ENCODE measurements around the gene OSBP2. TPM values are rescaled to one million over a fixed set of nuclear protein-coding genes. Genes with fewer than 3 reads are reported as not detected.

OSBP2 gene
- total RNA-seq, 1 donor, result 6.2 TPM

DNA sequence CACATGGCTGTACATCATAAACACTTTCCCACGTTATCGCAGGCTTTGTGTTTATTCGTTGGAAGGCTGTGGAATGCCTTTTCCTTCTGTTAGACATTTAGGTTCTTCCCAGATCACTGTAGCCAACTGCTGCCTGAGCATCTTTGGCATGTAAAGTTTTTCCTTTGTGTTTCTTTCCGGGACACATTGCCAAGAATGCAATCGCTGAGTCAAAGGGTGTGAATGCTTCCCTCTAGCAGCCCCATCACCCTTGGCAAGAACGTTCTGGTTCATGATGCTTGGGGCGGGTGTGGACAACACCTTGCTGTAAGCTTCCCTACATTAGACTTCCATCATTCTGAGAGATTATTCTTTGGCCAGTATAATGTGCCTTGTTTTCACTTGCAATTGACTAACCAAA is 136.2 kb downstream of the OSBP2 start:
- no peak for DNase-seq (ENCODE audit: low read depth in 2 of 3, low spot score in 2 of 3)

DNA sequence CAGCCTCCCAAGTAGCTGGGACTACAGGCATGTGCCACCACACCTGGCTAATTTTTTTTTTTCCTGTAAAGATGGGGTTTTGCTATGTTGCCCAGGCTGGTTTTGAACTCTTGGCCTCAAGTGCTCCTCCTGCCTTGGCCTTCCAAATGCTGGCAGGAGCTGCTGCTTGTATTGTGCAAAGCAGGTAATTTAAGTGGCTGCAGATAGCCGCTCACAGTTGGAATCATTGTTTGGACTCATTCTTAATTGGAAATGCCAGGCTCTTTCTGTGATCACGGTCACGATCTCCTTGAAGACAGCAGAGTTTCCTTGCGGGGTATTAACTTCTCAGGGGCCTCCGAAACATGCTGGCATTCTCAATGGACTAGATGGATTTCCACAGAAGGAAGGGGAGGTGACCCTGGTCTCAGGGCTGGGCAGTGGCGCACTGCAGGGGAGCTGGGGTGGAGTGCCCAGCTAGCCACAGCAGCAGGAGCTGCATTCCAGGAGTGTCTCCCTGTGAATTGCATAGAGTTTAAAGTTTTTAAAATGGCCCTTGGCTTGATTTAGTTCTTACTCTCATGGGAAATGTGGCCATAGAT is 137.8 kb downstream of the OSBP2 start:
- DNase-seq (ENCODE audit: low read depth in 2 of 3, low spot score in 2 of 3), result no peak

DNA sequence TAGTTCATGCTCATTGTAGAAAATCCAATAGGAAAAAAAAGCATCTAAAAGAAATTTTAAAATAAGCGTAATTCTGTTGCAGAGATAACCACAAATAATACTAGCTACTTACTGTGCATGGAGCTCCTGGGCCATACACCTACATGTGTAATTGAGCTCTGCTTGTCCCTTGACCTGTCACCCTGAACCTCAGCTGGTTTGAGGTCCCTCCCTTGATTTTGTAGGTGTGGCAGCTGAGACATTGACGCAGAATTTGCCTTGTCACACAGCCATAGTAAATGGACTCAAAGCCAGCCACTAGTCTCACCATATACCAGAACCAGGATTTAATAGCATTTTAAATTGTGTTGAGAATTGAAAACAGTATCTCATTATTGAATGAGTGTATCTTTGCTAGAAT is 138.6 kb downstream of the OSBP2 start:
- DNase-seq (ENCODE audit: low read depth in 2 of 3, low spot score in 2 of 3), result no peak

DNA sequence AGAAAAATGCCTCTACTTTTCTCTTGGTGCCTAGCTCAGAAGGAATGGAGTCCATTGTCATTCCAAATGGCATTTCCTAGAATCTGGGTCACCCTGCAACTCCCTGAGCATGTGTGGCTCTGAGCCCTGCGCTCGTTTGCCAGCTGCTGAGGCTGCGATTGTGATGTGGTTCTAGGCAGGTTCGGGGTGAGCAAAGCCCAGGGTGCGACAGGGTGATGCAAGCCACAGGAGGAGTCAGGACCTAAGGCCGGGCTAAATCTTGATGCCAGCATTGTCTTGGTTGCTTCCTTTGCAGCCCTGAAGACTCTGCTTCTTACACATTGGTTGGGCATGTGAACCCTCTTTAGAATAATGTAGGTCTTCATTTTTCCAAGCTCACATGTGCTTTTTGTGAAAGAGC is 142.9 kb downstream of the OSBP2 start:
- DNase-seq (ENCODE audit: low read depth in 2 of 3, low spot score in 2 of 3), result no peak

DNA sequence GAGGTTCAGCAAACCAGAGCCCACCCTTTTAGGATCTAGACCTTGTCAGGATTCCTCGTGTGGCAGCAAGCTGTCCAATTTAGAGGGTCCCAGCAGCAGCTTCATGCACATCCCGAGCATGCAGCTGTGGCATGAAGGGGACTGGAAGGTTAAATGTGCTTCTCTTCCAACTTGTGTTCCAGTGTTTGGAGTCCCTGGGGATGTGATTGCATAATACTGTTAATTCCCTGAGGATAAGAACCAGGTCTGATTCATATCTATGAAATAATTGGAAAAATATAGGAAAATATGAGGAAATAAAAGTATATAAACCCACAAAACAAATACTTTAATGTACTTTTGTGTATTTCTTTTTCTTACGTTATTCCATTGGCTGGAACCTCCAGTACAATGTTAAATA is 143.4 kb downstream of the OSBP2 start:
- no peak for DNase-seq (ENCODE audit: low read depth in 2 of 3, low spot score in 2 of 3)

DNA sequence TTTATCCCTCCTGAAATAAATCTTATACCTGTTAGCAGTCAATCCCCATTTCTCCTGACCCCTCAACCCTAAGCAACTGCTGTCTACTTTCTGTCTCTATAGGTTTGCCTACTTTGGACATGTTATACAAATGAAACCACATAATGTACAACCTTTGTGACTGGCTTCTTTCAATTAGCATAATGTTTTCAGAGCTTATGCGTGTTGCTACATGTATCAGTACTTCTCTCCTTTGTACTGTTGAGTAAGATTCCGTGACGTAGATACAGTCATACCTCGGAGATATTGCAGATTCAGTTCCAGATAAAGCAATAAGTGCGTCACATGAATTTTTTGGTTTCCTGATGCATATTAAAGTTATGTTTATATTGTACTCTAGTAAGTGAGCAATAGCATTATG is 146.6 kb downstream of the OSBP2 start:
- DNase-seq (ENCODE audit: low read depth in 2 of 3, low spot score in 2 of 3), result no peak

DNA sequence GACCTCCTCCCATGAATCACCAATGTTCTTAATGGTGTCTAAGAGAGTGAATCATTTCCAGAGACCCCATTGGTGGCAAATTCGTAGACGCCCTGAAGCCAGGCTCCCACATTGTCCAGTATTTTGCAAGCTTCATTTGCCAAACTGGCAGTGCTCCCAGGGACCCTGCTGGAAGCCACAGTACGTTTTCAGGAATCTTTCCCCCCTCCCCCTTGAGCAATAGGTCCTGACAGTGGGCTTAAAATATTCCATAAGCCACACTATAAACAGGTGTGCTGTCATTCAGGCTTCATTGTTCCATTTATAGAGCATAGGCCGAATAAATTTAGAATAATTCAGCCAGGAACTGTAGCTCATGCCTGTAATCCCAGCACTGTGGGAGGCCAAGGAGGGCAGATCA is 148.6 kb downstream of the OSBP2 start:
- no peak for DNase-seq (ENCODE audit: low read depth in 2 of 3, low spot score in 2 of 3)

DNA sequence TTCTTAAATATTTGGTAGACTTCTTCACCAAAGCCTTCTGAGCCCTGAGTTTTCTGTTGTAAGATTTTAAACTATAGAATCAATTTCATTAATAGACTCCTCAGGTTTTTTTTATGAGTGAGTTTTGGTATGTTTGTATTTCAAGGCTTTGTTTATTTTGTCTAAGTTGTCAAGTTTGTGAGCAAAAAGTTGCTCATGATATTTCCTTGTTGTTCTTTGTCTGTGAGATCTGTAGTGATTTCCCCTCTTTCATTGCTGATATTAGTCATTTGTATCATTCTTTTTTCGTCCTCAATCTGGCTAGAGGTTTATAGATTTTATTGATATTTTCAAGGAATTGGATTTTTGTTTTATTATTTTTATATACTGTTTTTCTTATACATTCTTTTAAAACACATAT is 152.9 kb downstream of the OSBP2 start:
- DNase-seq (ENCODE audit: low read depth in 2 of 3, low spot score in 2 of 3), result no peak

DNA sequence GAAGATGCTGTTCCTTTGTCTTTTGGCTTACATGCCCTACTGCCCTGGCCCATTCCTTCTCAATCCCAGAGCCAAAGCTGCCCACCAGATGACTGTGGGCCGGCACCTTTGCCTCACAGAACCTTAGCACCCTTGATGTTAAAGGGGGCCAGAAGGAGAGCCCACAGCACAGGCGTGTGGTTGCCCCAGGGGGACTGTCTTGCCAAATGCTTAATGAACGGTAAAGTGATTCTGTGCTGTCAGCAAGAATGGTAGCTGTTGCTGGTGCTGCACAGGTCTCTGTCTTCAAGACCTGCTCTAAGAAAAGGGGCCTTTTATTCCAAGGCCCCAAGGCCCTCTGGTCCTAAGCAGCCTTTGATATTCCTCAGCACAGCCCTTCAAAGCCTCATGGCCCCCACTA is 160.6 kb downstream of the OSBP2 start:
- no peak for DNase-seq (ENCODE audit: low read depth in 2 of 3, low spot score in 2 of 3)

DNA sequence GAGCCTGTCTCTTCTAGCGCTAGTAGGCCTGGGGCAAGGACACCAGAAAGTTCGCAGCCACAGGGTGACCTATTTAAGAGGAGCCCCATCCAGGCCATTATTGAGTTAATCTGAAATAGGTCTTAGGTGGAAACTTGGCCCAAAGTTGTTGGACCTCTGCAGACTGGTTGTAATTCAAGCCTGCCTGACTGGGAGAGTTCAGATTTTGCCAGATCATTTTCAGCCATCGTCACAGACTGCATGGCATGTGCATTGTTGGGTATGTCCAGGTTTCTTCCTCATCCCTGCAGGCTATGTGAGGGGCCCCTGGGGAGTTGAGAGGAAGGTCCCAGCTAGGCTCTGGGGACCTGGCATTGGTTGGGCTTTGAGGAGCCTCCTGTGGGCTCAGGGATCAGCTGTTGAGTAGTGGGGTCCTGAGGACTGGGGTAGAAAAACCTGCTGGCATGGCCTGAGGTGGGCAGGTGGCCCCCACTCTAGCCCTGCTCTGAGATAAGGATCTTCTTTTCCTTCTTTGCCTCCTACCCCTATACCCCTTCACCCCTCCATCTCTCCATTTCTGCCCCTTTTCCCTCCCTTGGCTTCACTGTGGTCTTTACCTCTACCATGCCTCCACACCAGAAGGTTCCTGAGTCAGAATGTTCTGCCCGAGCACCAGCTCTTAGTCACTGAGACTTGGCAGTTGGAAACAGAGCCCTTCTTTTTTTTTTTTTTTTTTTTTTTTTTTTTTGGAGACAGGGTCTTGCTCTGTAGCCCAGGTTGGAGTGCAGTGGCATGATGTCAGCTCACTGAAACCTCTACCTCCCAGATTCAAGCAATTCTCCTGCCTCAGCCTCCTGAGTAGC is 161.2 kb downstream of the OSBP2 start:
- no peak for DNase-seq (ENCODE audit: low read depth in 2 of 3, low spot score in 2 of 3)

DNA sequence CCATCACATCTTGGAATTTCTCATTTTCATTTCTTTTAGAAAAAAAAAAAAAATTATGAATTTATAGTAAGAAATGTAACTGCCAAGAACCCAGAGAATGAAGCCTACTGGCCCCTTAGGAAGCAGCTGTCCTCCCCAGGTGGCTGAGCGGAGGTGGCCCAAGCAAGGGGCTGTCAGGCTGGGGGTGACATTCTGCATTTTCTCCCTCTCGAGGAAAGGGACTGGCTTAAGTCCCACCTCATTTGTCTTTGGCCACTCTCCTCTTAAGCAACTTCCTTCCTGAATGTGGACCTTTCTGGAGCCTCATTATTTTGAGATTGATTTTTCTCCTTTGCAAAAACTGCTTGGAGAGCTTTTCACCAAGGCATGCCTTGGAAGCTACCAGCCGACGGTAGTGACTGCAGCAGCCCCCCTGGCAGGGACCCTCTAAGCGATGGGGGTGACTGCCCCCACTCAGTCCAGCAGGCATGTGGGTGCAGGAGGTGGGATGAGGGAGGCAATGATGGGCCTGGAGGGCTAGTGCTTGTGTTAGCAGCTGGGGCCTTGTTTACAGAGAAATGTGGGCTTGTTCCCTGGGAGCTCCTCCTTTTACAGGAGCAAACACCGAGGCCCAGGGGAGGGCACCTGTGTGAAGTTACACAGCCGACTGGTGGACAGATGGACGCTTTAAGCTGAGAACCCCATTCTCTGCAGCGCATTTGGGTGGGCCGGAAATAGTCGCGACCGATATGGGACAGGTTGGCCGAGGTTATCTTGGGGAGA is 162.2 kb downstream of the OSBP2 start:
- no peak for DNase-seq (ENCODE audit: low read depth in 2 of 3, low spot score in 2 of 3)

DNA sequence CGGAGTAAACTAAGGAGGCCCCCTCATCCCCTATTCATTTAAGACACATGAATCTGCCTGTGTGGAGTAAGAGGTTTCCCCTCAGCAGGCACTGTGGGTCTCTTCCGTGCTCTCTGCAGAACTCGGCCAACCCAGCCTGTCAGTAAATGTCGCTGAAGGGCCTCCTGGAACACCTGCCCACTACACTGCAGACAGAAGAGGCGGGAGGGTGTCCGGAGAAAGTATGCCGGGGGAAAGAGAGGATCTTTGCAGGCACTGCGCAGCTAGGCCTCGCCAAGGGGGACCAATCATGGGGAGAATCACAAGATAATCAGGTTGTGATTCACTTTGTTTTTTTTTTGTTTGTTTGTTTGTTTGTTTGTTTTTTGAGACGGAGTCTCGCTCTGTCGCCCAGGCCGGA is 163.1 kb downstream of the OSBP2 start:
- no peak for DNase-seq (ENCODE audit: low read depth in 2 of 3, low spot score in 2 of 3)

DNA sequence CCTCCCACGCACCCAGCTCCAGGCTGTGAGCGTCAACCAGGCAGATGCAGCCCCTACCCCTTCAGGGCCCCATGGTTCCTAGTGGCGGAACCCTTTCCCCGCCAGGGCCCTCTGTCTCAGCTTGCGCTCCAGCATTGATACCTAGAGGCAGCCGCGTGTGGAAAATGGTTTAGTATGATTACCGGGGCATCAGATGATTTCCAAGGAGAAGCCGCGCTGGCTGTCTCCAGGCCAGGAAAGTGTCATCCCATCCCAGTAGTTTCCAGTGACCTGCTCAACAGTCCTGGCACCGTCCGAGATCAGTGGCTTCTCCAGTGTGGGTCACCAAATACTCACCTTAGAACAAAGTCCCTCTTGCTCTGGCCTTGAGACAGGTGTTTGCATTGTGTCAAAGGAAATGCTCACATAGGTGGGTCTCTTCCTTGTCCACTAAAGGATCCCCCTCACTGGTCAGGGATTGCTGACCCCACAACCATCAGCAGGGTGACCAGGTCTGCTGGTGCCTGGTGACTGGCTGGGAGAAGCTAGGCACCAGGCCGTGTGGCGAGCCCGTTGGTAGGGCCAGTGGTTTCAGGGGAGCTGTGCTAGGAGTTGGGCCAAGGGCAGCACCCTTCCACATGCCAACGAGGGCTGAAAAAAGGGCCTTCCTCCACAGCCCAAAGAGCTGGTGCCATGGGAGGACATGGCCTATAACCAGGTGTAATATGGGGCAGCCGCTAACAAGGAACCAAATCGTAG is 164.5 kb downstream of the OSBP2 start:
- no peak for DNase-seq (ENCODE audit: low read depth in 2 of 3, low spot score in 2 of 3)

DNA sequence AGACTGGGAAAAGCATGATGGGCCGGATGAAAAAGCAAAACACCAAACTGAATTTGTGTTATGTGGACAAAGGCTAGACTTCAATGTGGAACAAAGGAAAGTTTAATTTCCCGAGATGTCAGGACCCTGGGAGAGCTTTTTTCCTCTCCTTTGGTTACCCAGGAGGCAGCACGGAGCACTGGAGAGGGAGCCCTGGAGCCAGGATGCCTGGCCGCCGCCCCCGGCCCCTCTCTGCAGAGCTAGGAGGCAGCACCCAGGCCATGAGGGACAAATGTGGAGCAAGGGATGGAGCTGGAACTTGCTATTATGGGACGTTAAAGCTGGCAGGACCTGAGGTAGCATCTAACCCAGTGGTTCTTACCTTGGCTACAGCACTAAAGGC is 165.0 kb downstream of the OSBP2 start:
- no peak for DNase-seq (ENCODE audit: low read depth in 2 of 3, low spot score in 2 of 3)

DNA sequence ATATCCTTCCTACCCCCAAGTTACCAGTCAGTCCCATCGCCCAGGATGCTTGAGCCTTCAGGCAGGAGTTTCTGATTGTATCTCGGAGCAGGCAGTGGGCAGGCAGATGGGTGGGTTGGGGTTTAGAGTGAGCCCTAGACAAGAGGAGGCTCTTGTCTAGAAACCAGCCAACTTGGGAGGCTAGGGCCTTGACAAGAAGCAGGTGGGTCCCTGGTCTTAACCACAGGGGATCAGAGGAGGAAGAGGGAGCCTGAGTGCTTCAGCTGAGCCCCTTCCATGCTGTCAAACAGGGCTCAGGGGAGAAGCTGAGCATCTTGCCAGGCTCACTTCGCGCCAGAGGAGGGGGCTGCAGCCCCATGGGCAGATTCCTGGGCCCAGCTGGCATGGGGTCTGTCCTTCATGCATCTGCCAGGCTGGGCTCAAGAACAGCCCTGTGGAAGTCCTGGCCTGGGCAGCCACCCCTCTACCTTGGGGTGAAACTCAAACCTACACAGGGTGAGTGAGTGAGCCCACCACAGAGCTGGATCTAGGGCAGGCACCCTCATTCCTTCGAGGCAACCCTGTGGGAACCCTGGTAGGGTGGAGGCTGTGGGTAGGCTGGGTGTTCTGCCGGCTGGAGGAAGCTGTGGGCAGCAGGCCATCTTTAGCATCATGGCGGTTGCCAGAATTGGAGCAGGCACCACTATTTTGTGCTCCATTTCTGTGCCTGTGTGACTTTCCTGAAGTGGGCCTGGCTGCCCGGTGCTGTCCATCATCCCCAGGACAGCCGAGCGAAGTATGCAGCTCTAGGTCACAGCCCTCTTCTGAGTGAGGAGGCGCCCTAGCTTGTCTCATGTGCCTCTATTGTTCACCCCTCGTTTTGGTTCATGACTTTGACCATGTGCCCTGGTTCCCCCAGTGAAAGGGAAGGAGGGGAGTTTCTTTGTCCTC is 165.8 kb downstream of the OSBP2 start:
- no peak for DNase-seq (ENCODE audit: low read depth in 2 of 3, low spot score in 2 of 3)

DNA sequence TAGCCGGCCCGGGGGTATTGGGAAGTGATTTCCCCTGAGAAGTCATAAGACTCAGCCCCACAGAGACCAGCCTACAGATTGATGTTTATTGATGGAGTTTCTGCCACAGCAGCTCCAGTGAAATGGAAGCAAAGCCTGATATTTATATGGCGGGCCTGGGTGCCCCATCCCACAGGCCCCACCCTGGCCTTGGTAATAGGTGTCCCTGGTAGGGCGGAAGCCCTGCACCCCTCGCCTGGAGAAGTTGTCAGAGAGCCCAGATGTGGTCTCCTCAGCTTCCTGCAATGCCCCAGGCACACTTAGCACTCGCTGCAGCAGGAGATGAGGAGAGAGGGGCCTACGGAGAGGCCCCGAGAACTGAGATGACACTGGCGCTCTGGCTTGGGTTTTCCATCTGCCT is 166.5 kb downstream of the OSBP2 start:
- no peak for DNase-seq (ENCODE audit: low read depth in 2 of 3, low spot score in 2 of 3)

DNA sequence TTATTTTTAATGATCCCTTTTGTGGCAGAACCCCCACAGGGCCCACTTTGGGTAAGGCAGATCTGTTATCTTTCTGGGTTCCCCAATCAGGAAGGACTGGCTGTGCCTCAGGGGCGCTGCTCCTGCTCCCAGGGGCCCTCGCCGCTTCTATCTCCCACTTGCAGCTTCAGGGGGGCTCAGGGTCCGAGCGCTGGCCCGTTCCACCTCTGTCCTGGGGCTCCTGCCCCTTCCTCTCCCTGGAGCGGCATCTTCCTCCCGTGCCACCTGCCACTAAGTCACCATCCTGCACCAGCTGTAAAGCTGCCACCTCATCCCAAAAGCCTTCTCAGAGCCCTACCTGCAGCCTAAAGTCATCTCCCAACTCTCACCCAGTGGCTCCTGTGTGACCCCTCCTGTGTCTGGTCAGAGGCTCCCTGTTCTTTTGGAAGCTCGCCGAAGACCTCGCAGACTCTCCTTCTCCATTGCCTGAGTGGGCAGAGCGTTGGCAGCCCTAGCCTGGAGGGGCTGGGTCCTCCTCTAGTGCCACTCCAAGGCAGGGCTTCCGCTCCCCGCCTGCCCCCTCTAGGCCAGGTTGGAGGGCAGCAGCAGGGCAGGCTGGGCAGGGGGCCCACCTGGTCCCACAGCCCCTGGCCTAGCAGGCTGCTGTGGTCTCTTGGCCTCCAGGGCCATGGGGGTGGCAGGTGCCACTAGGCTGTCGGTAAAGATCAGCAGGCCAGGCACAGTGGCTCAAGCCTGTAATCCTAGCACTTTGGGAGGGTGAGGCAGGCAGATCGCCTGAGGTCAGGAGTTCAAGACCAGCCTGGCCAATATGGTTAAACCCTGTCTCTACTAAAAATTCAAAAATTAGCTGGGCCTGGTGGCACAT is 167.2 kb downstream of the OSBP2 start:
- no peak for DNase-seq (ENCODE audit: low read depth in 2 of 3, low spot score in 2 of 3)

DNA sequence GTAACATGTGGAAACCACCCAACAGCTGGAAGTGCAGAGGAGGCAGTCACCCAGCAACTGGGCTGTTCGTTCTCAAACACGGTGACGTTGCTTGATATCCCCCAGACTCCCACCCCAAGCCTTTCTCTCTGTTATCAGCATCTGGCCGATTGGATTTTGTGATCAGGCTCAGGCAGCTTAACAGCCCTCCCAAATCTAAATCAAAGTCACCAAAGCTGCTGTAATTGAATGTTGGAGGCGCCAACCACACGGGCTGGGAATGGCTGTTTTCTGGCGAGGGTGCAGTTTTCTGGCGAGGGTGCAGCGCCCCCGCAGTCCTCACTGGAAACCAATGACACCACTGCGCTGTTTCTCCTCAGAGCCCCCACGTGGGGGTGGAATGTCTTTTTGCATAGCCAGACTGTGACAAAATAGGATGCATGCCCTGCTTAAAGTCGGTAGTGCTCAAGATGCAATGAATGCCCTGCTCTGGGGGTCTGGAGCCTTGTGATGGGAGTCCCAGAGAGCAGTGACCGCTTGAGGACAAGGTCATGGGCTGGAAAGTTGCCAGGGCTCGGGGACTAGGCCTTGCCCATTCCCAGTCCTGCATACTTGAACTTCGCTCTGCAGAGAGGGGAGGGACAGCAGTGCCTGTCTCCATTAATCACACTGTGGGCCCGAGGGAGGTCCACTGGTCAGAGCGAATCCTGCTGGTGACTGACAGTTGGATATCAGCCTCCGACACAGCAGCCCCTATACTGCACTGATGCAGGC is 168.6 kb downstream of the OSBP2 start:
- DNase-seq (ENCODE audit: low read depth in 2 of 3, low spot score in 2 of 3), result no peak
